Measurements from ENCODE around the gene NAA40. TPM values are rescaled to one million over a fixed set of nuclear protein-coding genes. Genes with fewer than 3 reads are reported as not detected.

Gene NAA40
- total and polyA plus RNA-seq, 10 of the 15 experiments (the other 5 are each of a cell fraction or from before 2014, with no cell fraction given): 4.8 to 31.6 (median 22.2) TPM

DNA sequence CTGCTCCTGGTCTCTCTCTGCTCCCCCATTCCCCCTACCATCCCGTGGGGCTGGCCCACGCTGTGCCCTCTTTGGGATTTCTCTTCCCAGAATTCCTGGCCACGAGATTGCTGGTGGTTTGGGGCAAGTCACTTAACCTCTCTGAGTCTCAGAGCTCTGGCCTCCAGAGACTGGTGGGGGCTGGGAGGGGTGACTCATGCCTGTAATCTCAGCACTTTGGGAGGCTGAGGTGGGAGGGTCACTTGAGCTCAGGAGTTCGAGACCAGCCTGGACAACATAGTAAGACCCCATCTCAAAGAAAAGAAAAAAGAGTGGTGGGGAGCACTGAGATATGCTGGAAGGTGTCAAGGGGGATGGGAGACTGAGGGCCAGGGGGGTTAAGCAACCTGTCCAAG is 65.8 kb downstream of the NAA40 start (continued):
- TF ChIP-seq, protein P1, sequence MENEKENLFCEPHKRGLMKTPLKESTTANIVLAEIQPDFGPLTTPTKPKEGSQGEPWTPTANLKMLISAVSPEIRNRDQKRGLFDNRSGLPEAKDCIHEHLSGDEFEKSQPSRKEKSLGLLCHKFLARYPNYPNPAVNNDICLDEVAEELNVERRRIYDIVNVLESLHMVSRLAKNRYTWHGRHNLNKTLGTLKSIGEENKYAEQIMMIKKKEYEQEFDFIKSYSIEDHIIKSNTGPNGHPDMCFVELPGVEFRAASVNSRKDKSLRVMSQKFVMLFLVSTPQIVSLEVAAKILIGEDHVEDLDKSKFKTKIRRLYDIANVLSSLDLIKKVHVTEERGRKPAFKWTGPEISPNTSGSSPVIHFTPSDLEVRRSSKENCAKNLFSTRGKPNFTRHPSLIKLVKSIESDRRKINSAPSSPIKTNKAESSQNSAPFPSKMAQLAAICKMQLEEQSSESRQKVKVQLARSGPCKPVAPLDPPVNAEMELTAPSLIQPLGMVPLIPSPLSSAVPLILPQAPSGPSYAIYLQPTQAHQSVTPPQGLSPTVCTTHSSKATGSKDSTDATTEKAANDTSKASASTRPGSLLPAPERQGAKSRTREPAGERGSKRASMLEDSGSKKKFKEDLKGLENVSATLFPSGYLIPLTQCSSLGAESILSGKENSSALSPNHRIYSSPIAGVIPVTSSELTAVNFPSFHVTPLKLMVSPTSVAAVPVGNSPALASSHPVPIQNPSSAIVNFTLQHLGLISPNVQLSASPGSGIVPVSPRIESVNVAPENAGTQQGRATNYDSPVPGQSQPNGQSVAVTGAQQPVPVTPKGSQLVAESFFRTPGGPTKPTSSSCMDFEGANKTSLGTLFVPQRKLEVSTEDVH (IDR thresholded peaks at IDR 0.05; ENCODE audit: low read depth, partially characterized antibody): no peak
- TF ChIP-seq SIX5 (IDR thresholded peaks at IDR 0.05; ENCODE audit: low read depth, low read length, severe bottlenecking) (no peak), TCF7 (IDR thresholded peaks at IDR 0.05; ENCODE audit: borderline replicate concordance) (no peak), SREBF1 (IDR thresholded peaks at IDR 0.05; ENCODE audit: low read length) (no peak), ZNF217 (IDR thresholded peaks at IDR 0.05) (no peak)
- TF ChIP-seq, protein P2, sequence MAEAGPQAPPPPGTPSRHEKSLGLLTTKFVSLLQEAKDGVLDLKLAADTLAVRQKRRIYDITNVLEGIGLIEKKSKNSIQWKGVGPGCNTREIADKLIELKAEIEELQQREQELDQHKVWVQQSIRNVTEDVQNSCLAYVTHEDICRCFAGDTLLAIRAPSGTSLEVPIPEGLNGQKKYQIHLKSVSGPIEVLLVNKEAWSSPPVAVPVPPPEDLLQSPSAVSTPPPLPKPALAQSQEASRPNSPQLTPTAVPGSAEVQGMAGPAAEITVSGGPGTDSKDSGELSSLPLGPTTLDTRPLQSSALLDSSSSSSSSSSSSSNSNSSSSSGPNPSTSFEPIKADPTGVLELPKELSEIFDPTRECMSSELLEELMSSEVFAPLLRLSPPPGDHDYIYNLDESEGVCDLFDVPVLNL (IDR thresholded peaks at IDR 0.05; ENCODE audit: low read depth, low read length): no peak
- TF ChIP-seq, protein P3, sequence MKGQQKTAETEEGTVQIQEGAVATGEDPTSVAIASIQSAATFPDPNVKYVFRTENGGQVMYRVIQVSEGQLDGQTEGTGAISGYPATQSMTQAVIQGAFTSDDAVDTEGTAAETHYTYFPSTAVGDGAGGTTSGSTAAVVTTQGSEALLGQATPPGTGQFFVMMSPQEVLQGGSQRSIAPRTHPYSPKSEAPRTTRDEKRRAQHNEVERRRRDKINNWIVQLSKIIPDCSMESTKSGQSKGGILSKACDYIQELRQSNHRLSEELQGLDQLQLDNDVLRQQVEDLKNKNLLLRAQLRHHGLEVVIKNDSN (IDR thresholded peaks at IDR 0.05; ENCODE audit: borderline replicate concordance, extremely low read length, insufficient read depth, low read depth, low read length): no peak

DNA sequence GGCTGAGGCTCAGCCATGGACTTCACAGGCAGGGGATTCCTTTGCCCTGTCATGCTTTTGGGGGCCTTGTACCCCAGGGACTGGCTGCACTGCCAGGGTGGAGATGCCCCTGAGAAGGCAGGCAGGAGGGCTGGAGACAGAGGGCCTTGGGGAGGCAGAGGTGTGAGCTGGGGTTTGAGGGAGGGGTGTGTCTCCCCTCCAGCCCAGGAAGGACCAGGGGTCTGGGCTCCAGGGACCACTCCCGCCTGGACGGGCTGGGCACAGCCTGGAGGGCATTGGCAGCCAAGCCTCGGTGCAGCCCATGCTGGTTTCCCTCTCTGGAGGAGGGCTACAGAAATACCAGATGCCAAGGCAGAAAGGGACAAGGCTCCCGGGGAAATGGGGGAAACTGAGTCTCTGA is 66.9 kb downstream of the NAA40 start:
- ChIA-PET SMC1A (ENCODE audit: uncharacterized antibody, unreplicated experiment) (interaction anchor here (1.2 kb wide), 1 partner anchor 143 kb away, joined by 3 read pairs; no protein-coding TSS in a partner anchor), POLR2A (no interaction called here), CTCF (no interaction called here), RAD21 (ENCODE audit: unreplicated experiment) (no interaction called here)
- Histone ChIP-seq H3K4me2 (ENCODE audit: control insufficient read depth, insufficient read depth) (no peak overlapping the region), H3K4me3 (no peak overlapping the region), H3K9me3 (replicated peaks; ENCODE audit: control insufficient read depth, insufficient read depth, low read length) (peaks cover 3% of the 10 kb centered on the region; the same call in 2 of the 3 replicates), H3K79me2 (ENCODE audit: control insufficient read depth, insufficient read depth, low read length) (no peaks in the 10 kb centered on the region), H3K36me3 (ENCODE audit: control insufficient read depth in 2 of 2, insufficient read depth in 2 of 2, low read length in 1 of 2) (no peaks in the 10 kb centered on the region), H3K27ac (ENCODE audit: control insufficient read depth, insufficient read depth) (no peak overlapping the region), H3K27me3 (replicated peaks in 1 of 2; ENCODE audit: control insufficient read depth in 2 of 2, insufficient read depth in 2 of 2, low read length in 1 of 2) (no peaks in the 10 kb centered on the region; a peak in 3 of 4 replicates), H3K4me1 (ENCODE audit: control insufficient read depth, insufficient read depth, low read length) (no peaks in the 10 kb centered on the region; the same call in 1 of the 2 replicates), H2AFZ (ENCODE audit: control insufficient read depth, low read depth, low read length) (no peak overlapping the region), H4K20me1 (ENCODE audit: control insufficient read depth, insufficient read depth) (no peaks in the 10 kb centered on the region; the same call in 1 of the 2 replicates), H3K9ac (ENCODE audit: control insufficient read depth, insufficient read depth, low read length) (no peak overlapping the region)
- BruUV-seq (replicated peaks): no TSS peak
- WGBS (ENCODE audit: insufficient coverage, insufficient replicate concordance, low lambda C conversion rate, missing lambda C conversion rate): 40% methylated on average over 4 of the region's 4 CpGs
- in situ Hi-C loops (cut with MboI): no loop called here
- ATAC-seq: no peak
- no peak for TF ChIP-seq SUPT20H (IDR thresholded peaks at IDR 0.05; ENCODE audit: borderline replicate concordance, control insufficient read depth, low read depth, low read length)
- TF ChIP-seq TCF3 (IDR thresholded peaks at IDR 0.05; ENCODE audit: borderline replicate concordance, insufficient read depth, low read depth, low read length): no peak
- no peak for DNase-seq (ENCODE audit: low read depth, low spot score)
- intact Hi-C loops (cut with micrococcal nuclease; ENCODE audit: unreplicated experiment): no loop called here
- no peak for FAIRE-seq

Data from GM12878 (cell line).